Natural killer cell (primary cell): Measurements from ENCODE around the gene TMEM14C. TPM values are rescaled to one million over a fixed set of nuclear protein-coding genes. Genes with fewer than 3 reads are reported as not detected.
A peak's percentile ranks its signal among the peaks of the same experiment; 100 is the strongest.

Experiments
- ATAC-seq, 3 donors: fragments of 150-1000 bp in 2 of 3; fragments of 200-7000 bp in 1 of 3; cut with Tn5 transposase; 1 replicate in 1 of 3; 2 replicates in 2 of 3; pipeline ENCODE4 v1.10.0; 2021; ENCODE audit warnings: mild to moderate bottlenecking in 2 of 3, moderate library complexity in 2 of 3
- DNase-seq, 2 donors: peaks; one replicate each; pipeline versions ENCODE4 v3.0.0 to v3.0.0-alpha.2; 2013 to 2021; ENCODE audit warnings: mixed read lengths in 1 of 2
- H3K27ac ChIP-seq: one replicate; pipeline ENCODE4 v1.5.1; 2013; ENCODE audit warnings: mild to moderate bottlenecking, low read length
- H3K27me3 ChIP-seq: one replicate; pipeline ENCODE4 v1.6.1; 2013; ENCODE audit warnings: low read length; ENCODE audit not compliant: control insufficient read depth, insufficient read depth
- H3K36me3 ChIP-seq: one replicate; pipeline ENCODE4 v1.6.1; 2013; ENCODE audit warnings: low read length; ENCODE audit not compliant: control insufficient read depth, insufficient read depth
- H3K4me1 ChIP-seq: one replicate; pipeline ENCODE4 v1.6.1; 2013; ENCODE audit warnings: low read length; ENCODE audit not compliant: control insufficient read depth, insufficient read depth
- H3K4me3 ChIP-seq: one replicate; pipeline ENCODE4 v1.5.1; 2013; ENCODE audit warnings: low read length
- H3K9me3 ChIP-seq: one replicate; pipeline ENCODE4 v1.6.1; 2013; ENCODE audit warnings: low read length; ENCODE audit not compliant: control insufficient read depth, insufficient read depth
- H3K27ac Mint-ChIP-seq, 2 donors: one replicate each; pipeline ENCODE4 v1.8.0; 2022; ENCODE audit warnings: mild to moderate bottlenecking in 2 of 2, mixed read lengths in 2 of 2, moderate library complexity in 1 of 2
- H3K27me3 Mint-ChIP-seq, 2 donors: one replicate each; pipeline ENCODE4 v1.8.0; 2022; ENCODE audit warnings: low read depth in 2 of 2, mixed read lengths in 2 of 2
- H3K36me3 Mint-ChIP-seq: one replicate; pipeline ENCODE4 v1.8.0; 2022; ENCODE audit warnings: mixed read lengths
- H3K4me1 Mint-ChIP-seq, 2 donors: one replicate each; pipeline ENCODE4 v1.8.0; 2022; ENCODE audit warnings: mixed read lengths in 2 of 2
- H3K4me3 Mint-ChIP-seq: one replicate; pipeline ENCODE4 v1.8.0; 2022; ENCODE audit warnings: mild to moderate bottlenecking, moderate library complexity, mixed read lengths
- H3K9me3 Mint-ChIP-seq, 2 donors: one replicate each; pipeline ENCODE4 v1.8.0; 2022; ENCODE audit warnings: mixed read lengths in 2 of 2
- CTCF ChIP-seq: fragments of 200-600 bp; IDR thresholded peaks from one replicate; pipeline ENCODE4 v1.8.0; 2022; ENCODE audit warnings: antibody characterized with exemption
- WGBS: methylation state at CpG from one replicate; pipeline ENCODE4 v1.1.7; 2013; ENCODE audit warnings: missing lambda C conversion rate; ENCODE audit not compliant: insufficient coverage; 5-methylcytosine and 5-hydroxymethylcytosine counted together
- intact Hi-C: fragments of 100-400 bp; cut with micrococcal nuclease; formaldehyde crosslinking; loops from one replicate; pipeline ENCODE4 v1.14.2; 2022
- total RNA-seq, 4 donors: library from RNA; stranded (reverse); fragments of 120-200 nt in 1 of 4; gene quantifications; one replicate each; pipeline versions ENCODE4 v1.2.3 to v1.2.4, GENCODE V29; 2013 to 2022

The TMEM14C gene
- total RNA-seq, 3 donors from 2014 or later (not counting 1 experiment from before 2014, with no cell fraction given): 2.4 to 15.7 (median 14.3) TPM

GRCh38 chr6:10756085-10756484 is 33.2 kb downstream of the TMEM14C start:
- Mint-ChIP-seq H3K4me1 (peaks cover 22 to 30% of the 10 kb centered on the region in 2 donors), H3K9me3 (no peaks in the 10 kb centered on the region), H3K36me3 (peaks cover 23% of the 10 kb centered on the region), H3K27me3 (peaks cover 14 to 31% of the 10 kb centered on the region in 2 donors), H3K4me3 (no peak overlapping the region), H3K27ac (no peak overlapping the region)
- no peak for TF ChIP-seq CTCF
- Histone ChIP-seq H3K4me1 (peaks cover 17% of the 10 kb centered on the region), H3K27ac (no peak overlapping the region), H3K27me3 (no peaks in the 10 kb centered on the region), H3K9me3 (no peaks in the 10 kb centered on the region), H3K4me3 (no peak overlapping the region), H3K36me3 (peaks cover 11% of the 10 kb centered on the region)
- no peak for DNase-seq
- intact Hi-C loops: no loop called here
- WGBS: 100% methylated on average over 1 of the region's 1 CpG
- no peak for ATAC-seq

- H3K27ac ChIP-seq: no peak overlapping the region
- Mint-ChIP-seq H3K4me1 (peaks cover 0 to 5% of the 10 kb centered on the region in 2 donors), H3K27ac (no peak overlapping the region), H3K27me3 (peaks cover 5 to 16% of the 10 kb centered on the region in 2 donors), H3K4me3 (no peak overlapping the region), H3K36me3 (peaks cover 15% of the 10 kb centered on the region), H3K9me3 (no peaks in the 10 kb centered on the region)
- peaks cover 7% of the 10 kb centered on the region for H3K36me3 ChIP-seq
- no peaks in the 10 kb centered on the region for H3K27me3 ChIP-seq
- DNase-seq (peak in 1 of 2 donors; percentile 59), ATAC-seq (peak; percentile 55 to 82 (median 69))
- H3K4me3 ChIP-seq: no peak overlapping the region
- H3K4me1 ChIP-seq: no peaks in the 10 kb centered on the region
- 80% methylated on average over 3 of the region's 3 CpGs for WGBS
- intact Hi-C loops: loop anchor here (1.0 kb wide), 1 partner anchor 65 kb away; the partner anchor contains the start of genes C6orf52 and PAK1IP1
- peak; percentile 63 for TF ChIP-seq CTCF
- H3K9me3 ChIP-seq: no peaks in the 10 kb centered on the region
These were observed 36.5 kb downstream of the TMEM14C start for GRCh38 chr6:10759312-10759839.

GRCh38 chr6:10759884-10760329 is 37.0 kb downstream of the TMEM14C start:
- Histone ChIP-seq H3K4me1 (no peaks in the 10 kb centered on the region), H3K4me3 (no peak overlapping the region), H3K27ac (no peak overlapping the region), H3K9me3 (no peaks in the 10 kb centered on the region), H3K36me3 (peaks cover 6% of the 10 kb centered on the region), H3K27me3 (no peaks in the 10 kb centered on the region)
- Mint-ChIP-seq H3K4me1 (no peaks in the 10 kb centered on the region), H3K36me3 (peaks cover 15% of the 10 kb centered on the region), H3K27me3 (peaks cover 0 to 11% of the 10 kb centered on the region in 2 donors), H3K9me3 (no peaks in the 10 kb centered on the region), H3K4me3 (no peak overlapping the region), H3K27ac (no peak overlapping the region)
- 95% methylated on average over 6 of the region's 6 CpGs for WGBS
- no peak for DNase-seq
- intact Hi-C loops: loop anchor here (1.0 kb wide), 1 partner anchor 66 kb away; the partner anchor contains the start of genes C6orf52 and PAK1IP1
- ATAC-seq: no peak
- TF ChIP-seq CTCF: no peak

GRCh38 chr6:10763006-10763405 is 40.1 kb downstream of the TMEM14C start:
- no peak overlapping the region for H3K4me3 ChIP-seq
- Mint-ChIP-seq H3K27me3 (no peaks in the 10 kb centered on the region), H3K4me3 (no peak overlapping the region), H3K27ac (no peak overlapping the region), H3K36me3 (no peaks in the 10 kb centered on the region), H3K9me3 (no peaks in the 10 kb centered on the region), H3K4me1 (no peaks in the 10 kb centered on the region)
- no peaks in the 10 kb centered on the region for H3K4me1 ChIP-seq
- no peaks in the 10 kb centered on the region for H3K27me3 ChIP-seq
- peaks cover 3% of the 10 kb centered on the region for H3K36me3 ChIP-seq
- 94% methylated on average over 1 of the region's 2 CpGs for WGBS
- DNase-seq (no peak), ATAC-seq (no peak)
- H3K27ac ChIP-seq: no peak overlapping the region
- H3K9me3 ChIP-seq: no peaks in the 10 kb centered on the region
- intact Hi-C loops: no loop called here
- TF ChIP-seq CTCF: no peak
